BLaER1 treated with 17β-estradiol and CSF1 and Interleukin-3, amounts not matched to agents 10 nM and 100 nM (cell line): ENCODE results near the gene POLR2I.

Experiments used
- H3K27ac ChIP-seq, 11 experiments: shearing (Covaris generic); formaldehyde crosslinking; 2 replicates each; pipeline ENCODE4 v1.8.1; 2022
- H3K27me3 ChIP-seq, 11 experiments: shearing (Covaris generic); formaldehyde crosslinking; 2 replicates each; pipeline ENCODE4 v1.8.1; 2022
- H3K36me3 ChIP-seq, 11 experiments: shearing (Covaris generic); formaldehyde crosslinking; 2 replicates each; pipeline ENCODE4 v1.8.1; 2022
- H3K4me1 ChIP-seq, 10 experiments: shearing (Covaris generic); formaldehyde crosslinking; 2 replicates each; pipeline ENCODE4 v1.8.1; 2022
- H3K4me2 ChIP-seq, 11 experiments: shearing (Covaris generic); formaldehyde crosslinking; 2 replicates each; pipeline ENCODE4 v1.8.1; 2022
- H3K4me3 ChIP-seq, 10 experiments: shearing (Covaris generic); formaldehyde crosslinking; 2 replicates each; pipeline ENCODE4 v1.8.1; 2022
- H3K9ac ChIP-seq, 11 experiments: shearing (Covaris generic); formaldehyde crosslinking; 2 replicates each; pipeline ENCODE4 v1.8.1; 2022
- H3K9me3 ChIP-seq, 11 experiments: shearing (Covaris generic); formaldehyde crosslinking; replicated peaks in 1 of 11; 2 replicates each; pipeline ENCODE4 v1.8.1; 2022
- H4K20me1 ChIP-seq, 11 experiments: shearing (Covaris generic); formaldehyde crosslinking; 2 replicates each; pipeline ENCODE4 v1.8.1; 2022
- Cebpa-rat ChIP-seq, 11 experiments: shearing (Covaris generic); IDR thresholded peaks; 2 replicates each; pipeline ENCODE4 v1.8.1; 2022

POLR2I gene

DNA sequence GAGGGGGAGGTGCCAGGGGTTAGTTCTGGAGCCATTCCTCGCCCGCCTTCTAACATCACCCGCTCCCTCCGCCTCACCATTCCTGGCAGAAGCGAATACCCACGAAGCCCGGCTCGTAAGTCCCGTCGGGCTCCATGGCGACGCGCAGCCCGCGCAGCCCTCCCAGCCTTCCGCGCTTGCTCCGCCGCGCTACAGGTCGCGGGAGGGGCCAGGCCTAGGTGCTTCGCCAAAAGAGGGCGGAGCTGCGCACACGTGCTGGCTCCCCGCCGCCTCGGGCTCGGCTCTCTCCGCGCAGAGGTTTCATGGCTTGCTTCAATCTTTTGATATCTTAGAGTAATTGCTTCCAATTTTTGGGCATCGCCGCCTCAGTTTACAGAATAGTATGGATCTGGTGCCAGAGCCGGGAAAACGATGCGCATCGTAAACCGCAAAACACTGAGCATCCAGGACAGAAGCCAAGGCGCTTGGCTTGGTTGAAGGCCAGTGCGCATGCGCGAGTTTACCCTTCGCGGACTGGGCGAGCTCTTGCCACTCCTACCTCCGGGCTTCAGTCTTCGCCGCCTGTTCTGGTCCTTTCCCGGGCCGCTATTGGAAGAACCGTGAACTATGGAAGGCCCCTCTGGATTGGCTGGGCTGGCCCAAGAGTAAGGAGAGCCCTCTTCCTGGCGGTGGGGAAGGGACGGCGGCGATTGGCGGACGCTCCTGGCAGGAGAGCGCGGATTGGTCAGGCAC, at the start of gene POLR2I:
POLR2I (minus strand) TSS at position 155 of the 732 bp plus-strand sequence; CDS start at position 136, 19 bp downstream.
- no peaks in the 10 kb centered on the region for H3K27me3 ChIP-seq
- H4K20me1 ChIP-seq = peaks cover 0 to 62% (median 27%) of the 10 kb centered on the region in 11 experiments; a peak in 14 of 22 replicates
- no peaks in the 10 kb centered on the region for H3K9me3 ChIP-seq
- peak within 1 kb of the TSS; percentile 65 to 86 (median 79) for H3K27ac ChIP-seq
- peak within 1 kb of the TSS; percentile 89 to 100 (median 98) for H3K4me2 ChIP-seq
- peaks cover 37 to 53% (median 43%) of the 10 kb centered on the region in 10 experiments for H3K4me1 ChIP-seq
- peaks cover 47 to 73% (median 69%) of the 10 kb centered on the region in 11 experiments for H3K36me3 ChIP-seq
- peak within 1 kb of the TSS; percentile 82 to 92 (median 87) for H3K9ac ChIP-seq
- peak within 1 kb of the TSS; percentile 81 to 95 (median 86) for H3K4me3 ChIP-seq
- no peak for TF ChIP-seq Cebpa-rat (IDR thresholded peaks at IDR 0.05)

DNA sequence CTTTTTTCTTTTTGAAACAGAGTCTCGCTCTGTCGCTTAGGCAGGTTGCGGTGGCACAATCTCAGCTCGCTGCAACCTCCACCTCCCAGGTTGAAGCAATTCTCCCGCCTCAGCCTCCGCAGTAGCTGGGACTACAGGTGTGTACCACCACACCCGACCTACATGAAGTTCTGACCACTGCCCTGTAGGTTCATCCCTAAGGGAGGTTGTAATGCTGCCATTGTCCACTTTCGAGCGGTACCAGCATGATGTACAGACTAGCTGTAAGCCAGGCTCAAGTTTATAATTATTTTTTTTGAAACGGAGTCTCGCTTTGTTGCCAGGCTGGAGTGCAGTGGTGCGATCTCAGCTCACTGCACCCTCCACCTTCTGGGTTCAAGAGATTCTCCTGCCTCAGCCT, 49.1 kb upstream of the POLR2I start:
- Histone ChIP-seq H3K4me3 (no peak overlapping the region), H3K4me2 (no peak overlapping the region)
- TF ChIP-seq Cebpa-rat (IDR thresholded peaks at IDR 0.05) = no peak

DNA sequence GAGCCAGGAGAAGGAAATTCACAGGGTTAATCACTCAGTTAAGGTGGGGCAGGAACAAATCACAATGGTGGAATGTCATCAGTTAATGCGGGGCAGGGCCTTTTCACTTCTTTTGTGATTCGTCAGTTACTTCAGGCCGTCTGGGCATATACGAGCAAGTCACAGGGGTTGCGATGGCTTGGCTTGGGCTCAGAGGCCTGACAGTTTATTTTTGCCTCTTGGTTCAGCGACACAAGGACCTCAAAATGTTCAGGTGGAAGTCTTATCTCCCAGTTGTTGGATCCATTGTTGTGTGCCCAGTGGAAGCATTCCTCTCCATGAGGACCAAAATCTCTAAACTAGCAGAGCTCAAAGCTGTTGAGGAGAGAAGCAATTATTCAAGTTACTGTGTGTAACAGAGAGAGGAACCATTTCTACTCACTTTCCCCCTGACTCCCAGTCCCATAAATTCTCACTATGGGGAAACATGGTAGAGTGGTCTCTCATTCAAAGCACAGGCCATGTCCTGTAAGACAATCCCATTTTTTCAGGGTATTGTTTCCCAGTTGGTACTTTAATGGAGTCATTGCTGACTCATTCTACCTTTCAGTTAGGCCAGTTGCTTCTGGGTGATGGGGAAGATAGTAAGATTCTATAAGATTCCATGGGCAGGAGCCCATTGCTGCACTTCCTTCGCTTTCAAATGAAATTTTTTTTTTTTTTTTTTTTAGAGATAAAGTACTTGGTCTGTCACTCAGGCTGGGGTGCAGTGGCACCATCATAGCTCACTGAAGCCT, 46.3 kb upstream of the POLR2I start:
- TF ChIP-seq Cebpa-rat (IDR thresholded peaks at IDR 0.05) = no peak
- Histone ChIP-seq H3K36me3 (peaks cover 11 to 38% (median 24%) of the 10 kb centered on the region in 11 experiments; a peak in 21 of 22 replicates), H3K27ac (no peak overlapping the region), H3K27me3 (no peaks in the 10 kb centered on the region), H3K4me3 (no peak overlapping the region), H3K4me2 (no peak overlapping the region), H3K9ac (no peak overlapping the region), H3K9me3 (no peaks in the 10 kb centered on the region), H3K4me1 (no peaks in the 10 kb centered on the region), H4K20me1 (no peaks in the 10 kb centered on the region)

More for the DNA sequence above, 49.1 kb upstream of the POLR2I start:
- Histone ChIP-seq H3K27me3 (no peaks in the 10 kb centered on the region), H4K20me1 (no peaks in the 10 kb centered on the region), H3K9ac (no peak overlapping the region), H3K36me3 (peaks cover 24 to 50% (median 31%) of the 10 kb centered on the region in 11 experiments; a peak in 21 of 22 replicates), H3K27ac (no peak overlapping the region), H3K4me1 (no peaks in the 10 kb centered on the region), H3K9me3 (no peaks in the 10 kb centered on the region)

DNA sequence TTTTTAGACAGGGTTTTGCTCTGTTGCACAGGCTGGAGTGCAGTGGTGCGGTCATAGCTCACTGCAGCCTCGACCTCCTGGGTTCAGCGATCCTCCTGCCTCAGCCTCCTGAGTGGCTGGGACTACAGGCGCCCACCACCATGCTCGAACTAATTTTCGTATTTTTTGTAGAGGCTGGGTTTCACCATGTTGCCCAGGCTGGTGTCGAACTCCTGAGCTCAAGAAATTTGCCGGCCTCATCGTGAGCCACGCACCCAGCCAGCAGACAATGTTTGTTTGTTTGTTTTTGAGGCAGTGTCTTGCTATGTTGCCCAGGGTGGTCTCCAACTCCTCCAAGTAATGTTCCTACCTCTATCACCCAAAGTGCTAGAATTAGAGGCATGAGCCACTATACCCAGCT, 38.5 kb upstream of the POLR2I start:
- Histone ChIP-seq H3K27ac (no peak overlapping the region), H3K27me3 (no peaks in the 10 kb centered on the region), H4K20me1 (peaks cover 0 to 55% (median 24%) of the 10 kb centered on the region in 11 experiments; a peak in 16 of 22 replicates), H3K36me3 (peaks cover 43 to 65% (median 54%) of the 10 kb centered on the region in 11 experiments), H3K9ac (no peak overlapping the region), H3K4me2 (no peak overlapping the region), H3K4me3 (no peak overlapping the region), H3K4me1 (no peaks in the 10 kb centered on the region), H3K9me3 (no peaks in the 10 kb centered on the region)
- TF ChIP-seq Cebpa-rat (IDR thresholded peaks at IDR 0.05) = no peak

DNA sequence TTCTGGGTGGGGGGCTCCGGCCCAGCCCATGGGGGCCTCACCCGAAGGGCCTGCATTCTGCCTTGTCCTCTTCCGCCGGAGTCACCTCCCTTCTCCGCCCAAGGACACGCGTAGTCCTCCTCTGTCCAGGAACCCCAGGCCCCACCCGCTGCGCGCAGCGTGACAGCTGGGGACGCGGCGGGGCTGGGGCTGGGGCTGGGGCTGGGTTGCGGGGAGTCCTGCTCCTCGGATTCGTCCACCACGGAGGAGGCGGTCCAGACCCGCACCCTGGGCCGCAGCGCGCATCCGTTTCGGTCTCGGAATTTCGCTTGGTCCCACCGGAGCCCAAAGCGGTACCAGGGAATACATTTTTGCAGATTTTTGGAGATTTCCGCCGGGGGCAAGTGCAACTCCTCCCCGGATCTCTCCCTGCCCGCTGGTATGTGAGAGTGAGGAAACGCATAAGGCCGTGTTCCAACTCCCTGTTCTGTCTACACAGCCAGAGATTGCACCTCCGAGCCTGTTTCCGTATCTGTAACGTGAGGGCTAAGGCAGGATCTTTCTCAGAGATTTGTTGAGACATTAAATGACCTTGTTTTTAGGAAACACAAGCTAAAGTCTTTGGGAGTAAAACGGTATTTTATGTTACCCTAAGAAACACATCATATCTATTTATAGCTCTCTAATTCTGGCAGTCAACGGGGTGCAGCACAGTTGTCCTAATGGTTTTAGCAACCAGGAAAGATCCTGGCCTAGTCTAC, 37.8 kb upstream of the POLR2I start, which contains the start of gene COX7A1:
COX7A1 (minus strand) TSS at position 96 of the 740 bp plus-strand sequence; CDS start at position 56, 40 bp downstream.
- Histone ChIP-seq H3K27me3 (no peaks in the 10 kb centered on the region), H3K4me2 (no peak within 1 kb of the TSS), H3K4me1 (no peaks in the 10 kb centered on the region), H3K36me3 (peaks cover 49 to 71% (median 60%) of the 10 kb centered on the region in 11 experiments), H3K9me3 (no peaks in the 10 kb centered on the region), H3K27ac (no peak within 1 kb of the TSS), H3K9ac (no peak within 1 kb of the TSS), H3K4me3 (no peak within 1 kb of the TSS), H4K20me1 (peaks cover 0 to 61% (median 28%) of the 10 kb centered on the region in 11 experiments; a peak in 16 of 22 replicates)
- no peak for TF ChIP-seq Cebpa-rat (IDR thresholded peaks at IDR 0.05)

DNA sequence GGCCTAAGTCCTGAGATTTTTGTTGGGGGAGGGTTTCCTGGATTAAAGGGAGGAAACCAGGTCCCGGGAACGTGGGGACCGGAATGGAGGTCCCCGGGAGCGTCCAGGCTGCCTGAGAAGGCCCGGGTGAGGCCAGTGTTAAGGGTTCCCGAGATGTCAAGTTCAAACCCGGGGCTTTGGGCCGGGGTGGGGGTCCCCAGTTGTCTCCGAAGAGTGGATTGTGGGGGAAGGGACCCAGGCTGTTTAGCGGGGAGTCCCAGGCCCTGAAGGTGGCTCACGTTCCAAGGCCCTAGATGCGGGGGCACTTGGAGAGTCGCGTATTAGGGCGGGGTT, 37.3 kb upstream of the POLR2I start:
- H3K4me2 ChIP-seq = no peak overlapping the region
- no peak for TF ChIP-seq Cebpa-rat (IDR thresholded peaks at IDR 0.05)
- no peak overlapping the region for H3K27ac ChIP-seq
- peaks cover 54 to 77% (median 66%) of the 10 kb centered on the region in 11 experiments for H3K36me3 ChIP-seq
- no peaks in the 10 kb centered on the region for H3K27me3 ChIP-seq
- H3K9ac ChIP-seq = no peak overlapping the region
- H3K9me3 ChIP-seq = no peaks in the 10 kb centered on the region
- no peak overlapping the region for H3K4me3 ChIP-seq
- H4K20me1 ChIP-seq = peaks cover 0 to 67% (median 28%) of the 10 kb centered on the region in 11 experiments; a peak in 17 of 22 replicates
- no peaks in the 10 kb centered on the region for H3K4me1 ChIP-seq

DNA sequence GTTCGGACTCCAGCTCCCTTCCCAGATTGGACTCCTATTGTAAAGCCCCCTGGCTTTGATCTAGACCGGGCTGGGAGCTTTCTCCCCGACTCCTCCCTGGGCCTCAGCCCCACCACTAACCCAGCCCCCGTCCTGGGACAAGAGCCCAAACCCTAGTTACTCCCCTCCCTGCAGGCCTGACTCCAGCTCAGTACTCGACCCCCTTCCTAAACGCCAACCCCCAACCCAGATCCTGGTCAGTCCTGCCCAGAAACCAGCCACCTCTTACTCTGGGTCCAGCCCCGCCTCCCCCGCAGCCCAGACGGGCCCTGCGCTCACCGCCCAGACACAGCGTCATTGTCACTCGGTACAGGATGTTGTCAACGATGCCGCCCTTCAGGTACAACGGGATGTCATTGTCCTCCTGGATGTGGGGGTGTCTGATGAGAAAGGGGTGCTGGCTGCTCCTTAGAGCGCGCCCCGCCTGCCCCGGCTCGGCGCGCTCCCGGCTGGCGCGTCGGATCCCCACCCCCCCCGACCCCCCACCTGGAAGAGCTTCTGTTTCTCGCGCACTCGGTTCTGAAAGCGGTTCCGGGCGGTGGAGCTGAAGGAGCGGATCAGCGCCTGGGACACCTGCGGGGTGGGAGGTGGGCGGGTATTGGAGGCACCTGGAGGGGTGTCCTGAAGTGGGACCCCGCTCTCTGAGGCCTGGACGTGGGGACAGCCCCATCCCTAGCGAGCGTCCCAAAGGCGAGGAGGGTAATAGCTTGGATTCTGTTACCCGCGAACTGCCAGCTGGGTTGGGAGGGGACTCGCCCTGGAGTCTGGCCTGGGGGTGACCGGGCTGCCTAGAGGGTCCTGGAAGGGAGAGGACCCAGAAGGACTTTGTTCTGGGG, 36.7 kb upstream of the POLR2I start:
- H3K36me3 ChIP-seq = peaks cover 60 to 83% (median 72%) of the 10 kb centered on the region in 11 experiments
- no peak overlapping the region for H3K27ac ChIP-seq
- H3K9me3 ChIP-seq = no peaks in the 10 kb centered on the region
- H4K20me1 ChIP-seq = peaks cover 3 to 73% (median 34%) of the 10 kb centered on the region in 11 experiments; a peak in 18 of 22 replicates
- no peak for TF ChIP-seq Cebpa-rat (IDR thresholded peaks at IDR 0.05)
- H3K4me2 ChIP-seq = no peak overlapping the region
- H3K4me1 ChIP-seq = no peaks in the 10 kb centered on the region
- H3K27me3 ChIP-seq = no peaks in the 10 kb centered on the region
- no peak overlapping the region for H3K9ac ChIP-seq
- H3K4me3 ChIP-seq = no peak overlapping the region

DNA sequence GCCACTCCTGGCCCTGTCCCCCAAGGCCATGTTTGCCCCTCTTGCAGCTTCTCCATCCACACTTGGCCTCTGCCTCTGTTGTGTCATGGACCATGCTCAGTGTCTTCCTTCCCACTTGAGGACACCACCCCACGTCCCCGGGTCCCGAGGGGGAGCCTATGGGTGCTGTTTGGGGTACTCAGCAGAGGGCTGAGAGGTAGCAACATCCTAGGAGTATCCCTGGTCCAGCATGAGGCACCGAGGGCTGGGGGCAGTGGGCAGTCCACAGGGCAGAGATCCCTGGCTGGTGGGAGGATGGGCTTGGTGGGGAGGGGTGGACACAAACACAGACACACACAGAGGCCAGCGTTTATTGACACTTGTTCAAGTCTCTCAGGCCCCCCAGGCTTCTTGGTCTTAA, 35.9 kb upstream of the POLR2I start:
- Histone ChIP-seq H3K27me3 (no peaks in the 10 kb centered on the region), H3K9ac (peak overlapping the region in 1 of 11 experiments; percentile 4; a peak in 1 of 22 replicates), H3K4me2 (no peak overlapping the region), H3K9me3 (no peaks in the 10 kb centered on the region), H3K36me3 (peaks cover 68 to 91% (median 80%) of the 10 kb centered on the region in 11 experiments), H3K27ac (no peak overlapping the region), H3K4me3 (no peak overlapping the region), H4K20me1 (peaks cover 6 to 80% (median 42%) of the 10 kb centered on the region in 11 experiments; a peak in 18 of 22 replicates), H3K4me1 (no peaks in the 10 kb centered on the region)
- no peak for TF ChIP-seq Cebpa-rat (IDR thresholded peaks at IDR 0.05)
